ENCODE results near the gene IZUMO4.

DNA sequence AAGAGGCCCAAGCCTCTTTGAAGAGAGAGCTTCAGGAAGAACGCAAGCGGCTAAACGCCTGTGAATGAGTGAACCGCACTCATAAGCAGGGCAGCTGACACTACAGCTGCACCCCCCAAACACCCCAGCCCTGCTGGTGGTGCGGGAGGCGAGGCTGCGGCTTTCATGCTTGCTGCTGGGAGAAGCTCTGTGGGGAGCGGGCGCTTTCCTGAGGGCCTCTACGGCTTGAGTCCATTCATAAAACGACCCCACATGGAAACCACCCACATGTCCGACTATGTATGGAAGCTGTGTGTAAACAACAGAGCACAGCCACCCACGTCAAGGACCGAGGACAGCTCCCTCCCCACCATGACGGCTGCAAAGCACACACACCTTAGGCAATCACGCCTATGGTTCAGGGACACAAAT lies 49.1 kb downstream of the IZUMO4 start:
- TF ChIP-seq, protein P1, sequence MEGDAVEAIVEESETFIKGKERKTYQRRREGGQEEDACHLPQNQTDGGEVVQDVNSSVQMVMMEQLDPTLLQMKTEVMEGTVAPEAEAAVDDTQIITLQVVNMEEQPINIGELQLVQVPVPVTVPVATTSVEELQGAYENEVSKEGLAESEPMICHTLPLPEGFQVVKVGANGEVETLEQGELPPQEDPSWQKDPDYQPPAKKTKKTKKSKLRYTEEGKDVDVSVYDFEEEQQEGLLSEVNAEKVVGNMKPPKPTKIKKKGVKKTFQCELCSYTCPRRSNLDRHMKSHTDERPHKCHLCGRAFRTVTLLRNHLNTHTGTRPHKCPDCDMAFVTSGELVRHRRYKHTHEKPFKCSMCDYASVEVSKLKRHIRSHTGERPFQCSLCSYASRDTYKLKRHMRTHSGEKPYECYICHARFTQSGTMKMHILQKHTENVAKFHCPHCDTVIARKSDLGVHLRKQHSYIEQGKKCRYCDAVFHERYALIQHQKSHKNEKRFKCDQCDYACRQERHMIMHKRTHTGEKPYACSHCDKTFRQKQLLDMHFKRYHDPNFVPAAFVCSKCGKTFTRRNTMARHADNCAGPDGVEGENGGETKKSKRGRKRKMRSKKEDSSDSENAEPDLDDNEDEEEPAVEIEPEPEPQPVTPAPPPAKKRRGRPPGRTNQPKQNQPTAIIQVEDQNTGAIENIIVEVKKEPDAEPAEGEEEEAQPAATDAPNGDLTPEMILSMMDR (IDR thresholded peaks at IDR 0.05; ENCODE audit: low read length), result no peak
- no peak for TF ChIP-seq EZH2 (optimal IDR thresholded peaks at IDR 0.05; ENCODE audit: low read depth, low read length)
